Prostate gland (tissue), 2 donors: ENCODE measurements around the gene LMO7. TPM values are rescaled to one million over a fixed set of nuclear protein-coding genes. Genes with fewer than 3 reads are reported as not detected.
A peak's percentile ranks its signal among the peaks of the same experiment; 100 is the strongest.

Experiments used
- DNase-seq: peaks from one replicate; pipeline ENCODE4 v3.0.0-alpha.2; 2019; ENCODE audit warnings: low spot score
- H3K27ac ChIP-seq, 2 donors: fragments of 200-600 bp; sonication (generic); 2 replicates each; pipeline ENCODE4 v1.5.1; 2017 to 2019
- H3K27me3 ChIP-seq: fragments of 200-600 bp; sonication (generic); replicated peaks from 2 replicates; pipeline ENCODE4 v1.5.1; 2019; ENCODE audit not compliant: insufficient read depth
- H3K36me3 ChIP-seq, 2 donors: fragments of 200-600 bp; sonication (generic); 1 replicate in 1 of 2; 2 replicates in 1 of 2; pipeline versions ENCODE4 v1.5.1 to v1.8.1; 2017 to 2019
- H3K4me1 ChIP-seq: fragments of 200-600 bp; sonication (generic); replicated peaks from 2 replicates; pipeline ENCODE4 v1.5.1; 2019
- H3K4me3 ChIP-seq, 2 donors: fragments of 200-600 bp; sonication (generic); 2 replicates each; pipeline ENCODE4 v1.5.1; 2017 to 2019
- H3K9me3 ChIP-seq: fragments of 200-600 bp; sonication (generic); 2 replicates; pipeline ENCODE4 v1.5.1; 2017
- CTCF ChIP-seq, 4 experiments: fragments of 200-600 bp in 2 of 4; fragments of 450-650 bp in 2 of 4; sonication (generic) in 2 of 4; IDR thresholded peaks; 1 replicate in 3 of 4; 2 replicates in 1 of 4; pipeline ENCODE4 v1.5.1; 2016 to 2019; ENCODE audit warnings: antibody characterized with exemption in 4 of 4, mild to moderate bottlenecking in 2 of 4, moderate library complexity in 2 of 4
- POLR2A ChIP-seq: fragments of 450-650 bp; IDR thresholded peaks from one replicate; pipeline ENCODE4 v1.6.1; 2016; ENCODE audit warnings: antibody characterized with exemption, mild to moderate bottlenecking
- POLR2AphosphoS5 ChIP-seq: sonication (generic); formaldehyde crosslinking; IDR thresholded peaks from one replicate; pipeline ENCODE4 v1.6.1; 2017; ENCODE audit warnings: antibody characterized with exemption
- WGBS: methylation state at CpG from one replicate; pipeline ENCODE4 v1.1.5; 2018; 5-methylcytosine and 5-hydroxymethylcytosine counted together
- intact Hi-C: fragments of 100-400 bp; cut with DNase I; formaldehyde crosslinking; loops from one replicate; pipeline ENCODE4 v1.14.2; 2022
- total RNA-seq, 2 donors: library from RNA; depleted of rRNA; stranded (reverse); fragments of >200 nt; gene quantifications; one replicate each; pipeline ENCODE4 v1.1.0, GENCODE V29; 2016

LMO7 gene
- total RNA-seq, 2 donors from 2014 or later, result 87.8 to 99.9 TPM

- TF ChIP-seq CTCF (IDR thresholded peaks at IDR 0.05) (no peak), POLR2AphosphoS5 (no peak), POLR2A (no peak)
- intact Hi-C loops, result no loop called here
- H3K4me1 ChIP-seq, result no peaks in the 10 kb centered on the region
These were observed 478 bp downstream of the LMO7 start for GRCh38 chr13:75636436-75637180.

GRCh38 chr13:75637181-75637750, 1.1 kb downstream of the LMO7 start:
- H3K4me3 ChIP-seq, result peak overlapping the region; percentile 74 to 78
- TF ChIP-seq POLR2AphosphoS5 (no peak), CTCF (IDR thresholded peaks at IDR 0.05) (no peak), POLR2A (no peak)
- no peaks in the 10 kb centered on the region for H3K4me1 ChIP-seq
- H3K27me3 ChIP-seq, result no peaks in the 10 kb centered on the region
- 16% methylated on average over 17 of the region's 17 CpGs for WGBS
- no peak for DNase-seq
- H3K36me3 ChIP-seq, result no peaks in the 10 kb centered on the region
- H3K27ac ChIP-seq, result peak overlapping the region; percentile 82 to 87
- H3K9me3 ChIP-seq, result no peaks in the 10 kb centered on the region
- intact Hi-C loops, result no loop called here

More at GRCh38 chr13:75636436-75637180, 478 bp downstream of the LMO7 start:
- Histone ChIP-seq H3K36me3 (no peaks in the 10 kb centered on the region), H3K27me3 (no peaks in the 10 kb centered on the region), H3K9me3 (no peaks in the 10 kb centered on the region), H3K4me3 (peak overlapping the region; percentile 74 to 78), H3K27ac (peak overlapping the region; percentile 82 to 87)
- DNase-seq, result no peak
- WGBS, result 0% methylated on average over 30 of the region's 58 CpGs

GRCh38 chr13:75639454-75639853, 3.3 kb downstream of the LMO7 start:
- H3K4me3 ChIP-seq, result no peak overlapping the region
- WGBS, result 100% methylated on average over 2 of the region's 2 CpGs
- no peak for DNase-seq
- H3K4me1 ChIP-seq, result no peaks in the 10 kb centered on the region
- H3K36me3 ChIP-seq, result no peaks in the 10 kb centered on the region
- no peaks in the 10 kb centered on the region for H3K27me3 ChIP-seq
- intact Hi-C loops, result no loop called here
- TF ChIP-seq POLR2A (no peak), CTCF (IDR thresholded peaks at IDR 0.05) (no peak), POLR2AphosphoS5 (no peak)
- no peak overlapping the region for H3K27ac ChIP-seq
- no peaks in the 10 kb centered on the region for H3K9me3 ChIP-seq

- no peaks in the 10 kb centered on the region for H3K4me1 ChIP-seq
- peak overlapping the region in 1 of 2 donors; percentile 72 for H3K27ac ChIP-seq
- no peak for DNase-seq
- H3K36me3 ChIP-seq, result no peaks in the 10 kb centered on the region
- no peaks in the 10 kb centered on the region for H3K9me3 ChIP-seq
- intact Hi-C loops, result no loop called here
- H3K27me3 ChIP-seq, result no peaks in the 10 kb centered on the region
- H3K4me3 ChIP-seq, result no peak overlapping the region
- TF ChIP-seq POLR2AphosphoS5 (no peak), POLR2A (no peak), CTCF (IDR thresholded peaks at IDR 0.05) (no peak)
- WGBS, result 95% methylated on average over 6 of the region's 6 CpGs
These were observed 4.9 kb downstream of the LMO7 start for GRCh38 chr13:75641026-75641425.

- Histone ChIP-seq H3K4me1 (no peaks in the 10 kb centered on the region), H3K36me3 (no peaks in the 10 kb centered on the region), H3K27ac (peak overlapping the region; percentile 48 to 72), H3K4me3 (no peak overlapping the region), H3K27me3 (no peaks in the 10 kb centered on the region), H3K9me3 (no peaks in the 10 kb centered on the region)
- TF ChIP-seq POLR2AphosphoS5 (peak; percentile 73), POLR2A (no peak)
- 30% methylated on average over 1 of the region's 1 CpG for WGBS
- DNase-seq, result no peak
- intact Hi-C loops, result no loop called here
These were observed 7.1 kb downstream of the LMO7 start for GRCh38 chr13:75643182-75643581.
